Astrocyte (in vitro differentiated cells and primary cell): ENCODE measurements around the gene VGLL2. TPM values are rescaled to one million over a fixed set of nuclear protein-coding genes. Genes with fewer than 3 reads are reported as not detected.

Experiments used
- DNase-seq: peaks from one replicate; pipeline ENCODE4 v3.0.0-alpha.2; 2010; ENCODE audit warnings: low read depth
- FAIRE-seq: peaks from 2 replicates; lab custom pipeline; 2011; peaks lifted over from hg19 to GRCh38; lab: Jason Lieb, UNC
- H2AFZ ChIP-seq: 2 replicates; pipeline ENCODE4 v1.6.0; 2012; ENCODE audit warnings: low read depth, low read length, inconsistent platforms
- H3K27ac ChIP-seq: 2 replicates; pipeline ENCODE4 v1.5.1; 2011; ENCODE audit warnings: low read depth, low read length, inconsistent platforms
- H3K27me3 ChIP-seq: 2 replicates; pipeline ENCODE4 v1.6.0; 2011; ENCODE audit warnings: low read length, inconsistent platforms; ENCODE audit not compliant: insufficient read depth
- H3K36me3 ChIP-seq: 2 replicates; pipeline ENCODE4 v1.5.1; 2011; ENCODE audit warnings: low read length, inconsistent platforms; ENCODE audit not compliant: insufficient read depth
- H3K4me1 ChIP-seq: 2 replicates; pipeline ENCODE4 v1.5.1; 2011; ENCODE audit warnings: low read length, inconsistent platforms; ENCODE audit not compliant: insufficient read depth
- H3K4me2 ChIP-seq: 2 replicates; pipeline ENCODE4 v1.6.0; 2012; ENCODE audit warnings: low read length, inconsistent platforms
- H3K4me3 ChIP-seq: 2 replicates; pipeline ENCODE4 v1.5.1; 2011; ENCODE audit warnings: low read depth, mild to moderate bottlenecking, low read length, inconsistent platforms; ENCODE audit not compliant: insufficient read depth
- H3K79me2 ChIP-seq: 2 replicates; pipeline ENCODE4 v1.6.0; 2012; ENCODE audit warnings: mild to moderate bottlenecking, low read length, inconsistent platforms; ENCODE audit not compliant: insufficient read depth
- H3K9ac ChIP-seq: 2 replicates; pipeline ENCODE4 v1.6.0; 2012; ENCODE audit warnings: mild to moderate bottlenecking, low read length, inconsistent platforms
- H3K9me3 ChIP-seq: 2 replicates; pipeline ENCODE4 v1.5.1; 2012; ENCODE audit warnings: low read depth, mild to moderate bottlenecking, low read length, inconsistent platforms; ENCODE audit not compliant: insufficient read depth
- H4K20me1 ChIP-seq: 2 replicates; pipeline ENCODE4 v1.6.0; 2012; ENCODE audit warnings: low read length, inconsistent platforms; ENCODE audit not compliant: insufficient read depth
- H3K27ac Mint-ChIP-seq: one replicate; pipeline ENCODE4 v1.8.0; 2021; ENCODE audit warnings: mild to moderate bottlenecking, mixed read lengths; ENCODE audit not compliant: unreplicated experiment
- H3K27me3 Mint-ChIP-seq: one replicate; pipeline ENCODE4 v1.8.0; 2021; ENCODE audit warnings: low read depth, mixed read lengths; ENCODE audit not compliant: unreplicated experiment
- H3K36me3 Mint-ChIP-seq: one replicate; pipeline ENCODE4 v1.8.0; 2021; ENCODE audit warnings: low read depth, mixed read lengths; ENCODE audit not compliant: unreplicated experiment
- H3K4me1 Mint-ChIP-seq: one replicate; pipeline ENCODE4 v1.8.0; 2021; ENCODE audit warnings: low read depth, mixed read lengths; ENCODE audit not compliant: unreplicated experiment
- H3K4me3 Mint-ChIP-seq: one replicate; pipeline ENCODE4 v1.8.0; 2021; ENCODE audit warnings: mild to moderate bottlenecking, moderate library complexity, mixed read lengths; ENCODE audit not compliant: unreplicated experiment
- H3K9me3 Mint-ChIP-seq: one replicate; pipeline ENCODE4 v1.8.0; 2021; ENCODE audit warnings: mild to moderate bottlenecking, mixed read lengths; ENCODE audit not compliant: unreplicated experiment
- EZH2 ChIP-seq: IDR thresholded peaks from 2 replicates; pipeline ENCODE4 v1.6.1; 2012; ENCODE audit warnings: mild to moderate bottlenecking, low read length, inconsistent platforms; ENCODE audit not compliant: insufficient read depth
- total RNA-seq: library from RNA; stranded (reverse); gene quantifications from 2 replicates; pipeline ENCODE4 v1.2.1, GENCODE V29; 2021
- TF ChIP-seq, protein P1 (sequence below): IDR thresholded peaks from 2 replicates; pipeline ENCODE4 v1.5.1; 2011; ENCODE audit warnings: low read depth, mild to moderate bottlenecking, inconsistent platforms, low read length, moderate library complexity; ENCODE audit not compliant: insufficient read depth

VGLL2 gene
- total RNA-seq, 1 donor from 2014 or later, result 1.7 TPM

DNA sequence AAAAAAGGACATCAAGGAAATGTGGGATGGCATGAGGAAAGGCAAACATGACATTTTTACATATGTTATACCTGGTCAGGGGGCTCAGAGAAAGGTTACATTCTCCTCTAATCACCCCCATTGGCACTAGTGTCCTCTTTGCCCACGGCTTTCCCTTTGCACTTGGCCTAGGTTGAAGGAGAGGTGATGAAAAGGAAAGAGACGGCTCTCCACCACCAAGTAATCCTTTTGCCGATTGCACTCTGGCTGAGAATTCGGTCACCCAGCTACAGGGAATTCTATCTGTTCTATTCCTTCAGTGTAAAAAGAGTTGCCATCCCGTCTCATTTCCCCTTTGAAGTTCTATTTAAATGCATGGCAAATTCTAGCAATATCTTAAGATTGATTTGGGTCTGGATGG lies 10.4 kb downstream of the VGLL2 start:
- no peak overlapping the region for H2AFZ ChIP-seq
- H3K79me2 ChIP-seq, result no peaks in the 10 kb centered on the region
- H3K36me3 Mint-ChIP-seq, result no peaks in the 10 kb centered on the region
- no peaks in the 10 kb centered on the region for H4K20me1 ChIP-seq
- H3K4me3 Mint-ChIP-seq, result no peak overlapping the region
- no peak overlapping the region for H3K4me3 ChIP-seq
- H3K4me1 ChIP-seq, result no peaks in the 10 kb centered on the region
- peaks cover 67% of the 10 kb centered on the region for H3K27me3 ChIP-seq
- H3K9me3 Mint-ChIP-seq, result no peaks in the 10 kb centered on the region
- no peak overlapping the region for H3K27ac ChIP-seq
- TF ChIP-seq, protein P1, sequence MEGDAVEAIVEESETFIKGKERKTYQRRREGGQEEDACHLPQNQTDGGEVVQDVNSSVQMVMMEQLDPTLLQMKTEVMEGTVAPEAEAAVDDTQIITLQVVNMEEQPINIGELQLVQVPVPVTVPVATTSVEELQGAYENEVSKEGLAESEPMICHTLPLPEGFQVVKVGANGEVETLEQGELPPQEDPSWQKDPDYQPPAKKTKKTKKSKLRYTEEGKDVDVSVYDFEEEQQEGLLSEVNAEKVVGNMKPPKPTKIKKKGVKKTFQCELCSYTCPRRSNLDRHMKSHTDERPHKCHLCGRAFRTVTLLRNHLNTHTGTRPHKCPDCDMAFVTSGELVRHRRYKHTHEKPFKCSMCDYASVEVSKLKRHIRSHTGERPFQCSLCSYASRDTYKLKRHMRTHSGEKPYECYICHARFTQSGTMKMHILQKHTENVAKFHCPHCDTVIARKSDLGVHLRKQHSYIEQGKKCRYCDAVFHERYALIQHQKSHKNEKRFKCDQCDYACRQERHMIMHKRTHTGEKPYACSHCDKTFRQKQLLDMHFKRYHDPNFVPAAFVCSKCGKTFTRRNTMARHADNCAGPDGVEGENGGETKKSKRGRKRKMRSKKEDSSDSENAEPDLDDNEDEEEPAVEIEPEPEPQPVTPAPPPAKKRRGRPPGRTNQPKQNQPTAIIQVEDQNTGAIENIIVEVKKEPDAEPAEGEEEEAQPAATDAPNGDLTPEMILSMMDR, result no peak
- TF ChIP-seq EZH2, result no peak
- FAIRE-seq (no peak), DNase-seq (no peak)
- no peaks in the 10 kb centered on the region for H3K36me3 ChIP-seq
- no peak overlapping the region for H3K9ac ChIP-seq
- no peaks in the 10 kb centered on the region for H3K9me3 ChIP-seq
- no peak overlapping the region for H3K4me2 ChIP-seq
- H3K27me3 Mint-ChIP-seq, result peaks cover 45% of the 10 kb centered on the region
- H3K4me1 Mint-ChIP-seq, result peaks cover 8% of the 10 kb centered on the region
- no peak overlapping the region for H3K27ac Mint-ChIP-seq

- Histone ChIP-seq H2AFZ (no peak overlapping the region), H3K4me2 (no peak overlapping the region), H3K27me3 (peaks cover 57% of the 10 kb centered on the region), H3K36me3 (no peaks in the 10 kb centered on the region), H3K4me1 (no peaks in the 10 kb centered on the region), H3K9me3 (no peaks in the 10 kb centered on the region), H3K79me2 (no peaks in the 10 kb centered on the region), H3K4me3 (no peak overlapping the region), H4K20me1 (no peaks in the 10 kb centered on the region), H3K27ac (no peak overlapping the region), H3K9ac (no peak overlapping the region)
- DNase-seq, result no peak
- Mint-ChIP-seq H3K36me3 (no peaks in the 10 kb centered on the region), H3K9me3 (no peaks in the 10 kb centered on the region), H3K27ac (no peak overlapping the region), H3K4me1 (peaks cover 8% of the 10 kb centered on the region), H3K4me3 (no peak overlapping the region), H3K27me3 (peaks cover 38% of the 10 kb centered on the region)
- no peak for FAIRE-seq
- no peak for TF ChIP-seq EZH2
- TF ChIP-seq, protein P1, result no peak
These were observed 11.5 kb downstream of the VGLL2 start for GRCh38 chr6:117276778-117277316.

DNA sequence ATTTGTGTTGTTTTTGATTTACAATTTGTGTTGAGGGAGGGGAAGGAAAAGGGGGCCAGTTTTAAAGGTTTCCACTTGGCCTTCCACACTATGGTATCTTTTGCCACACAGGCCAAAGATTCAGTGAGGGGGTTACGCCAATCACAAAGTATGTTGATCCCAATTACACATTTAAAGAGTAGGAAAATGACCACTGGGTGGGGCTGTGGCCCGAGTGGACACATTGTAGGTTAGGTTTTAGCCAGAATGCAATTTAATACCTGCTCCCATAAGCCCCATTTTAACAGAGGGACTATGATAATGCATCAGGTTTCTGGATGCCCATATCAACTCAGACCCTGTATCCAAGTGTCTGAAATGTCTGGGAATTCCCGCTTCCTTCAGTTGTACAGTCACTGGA lies 15.6 kb downstream of the VGLL2 start:
- Mint-ChIP-seq H3K4me1 (no peaks in the 10 kb centered on the region), H3K4me3 (no peak overlapping the region)

More for the DNA sequence above, 15.6 kb downstream of the VGLL2 start:
- Histone ChIP-seq H3K36me3 (no peaks in the 10 kb centered on the region), H3K4me1 (no peaks in the 10 kb centered on the region), H3K4me3 (no peak overlapping the region), H3K27me3 (peaks cover 17% of the 10 kb centered on the region), H3K9me3 (no peaks in the 10 kb centered on the region), H3K27ac (no peak overlapping the region), H3K4me2 (no peak overlapping the region), H3K79me2 (no peaks in the 10 kb centered on the region), H3K9ac (no peak overlapping the region), H4K20me1 (no peaks in the 10 kb centered on the region), H2AFZ (no peak overlapping the region)
- FAIRE-seq (no peak), DNase-seq (no peak)
- no peak overlapping the region for H3K27ac Mint-ChIP-seq
- H3K36me3 Mint-ChIP-seq, result no peaks in the 10 kb centered on the region
- peaks cover 2% of the 10 kb centered on the region for H3K27me3 Mint-ChIP-seq
- TF ChIP-seq, protein P1, result peak; percentile 22
- TF ChIP-seq EZH2, result no peak
- H3K9me3 Mint-ChIP-seq, result no peaks in the 10 kb centered on the region
